ENCODE data around the gene CKS1B.

GRCh38 chr1:155012026-155012546 is 37.6 kb downstream of the CKS1B start:
- no peak for TF ChIP-seq POLR2A (IDR thresholded peaks at IDR 0.05)
- TF ChIP-seq CTCF (IDR thresholded peaks at IDR 0.05) = no peak
